Measurements from ENCODE around the gene WDR4.
"Not testable (repeated sequence)": the region's sequence is repeated elsewhere in the genome, so short reads cannot be mapped to it uniquely, and the experiment has no call there.

The WDR4 gene

GRCh38 chr21:42878993-42879787, at the start of gene WDR4:
Gene WDR4 (minus strand): TSS chr21:42879539. CDS start chr21:42879495, 44 bp downstream.
- peak; percentile 91 for DNase-seq (ENCODE audit: low read depth, low spot score)

GRCh38 chr21:42927474-42928200, 48.3 kb upstream of the WDR4 start:
- not testable (repeated sequence) for DNase-seq (ENCODE audit: low read depth, low spot score)

DNA sequence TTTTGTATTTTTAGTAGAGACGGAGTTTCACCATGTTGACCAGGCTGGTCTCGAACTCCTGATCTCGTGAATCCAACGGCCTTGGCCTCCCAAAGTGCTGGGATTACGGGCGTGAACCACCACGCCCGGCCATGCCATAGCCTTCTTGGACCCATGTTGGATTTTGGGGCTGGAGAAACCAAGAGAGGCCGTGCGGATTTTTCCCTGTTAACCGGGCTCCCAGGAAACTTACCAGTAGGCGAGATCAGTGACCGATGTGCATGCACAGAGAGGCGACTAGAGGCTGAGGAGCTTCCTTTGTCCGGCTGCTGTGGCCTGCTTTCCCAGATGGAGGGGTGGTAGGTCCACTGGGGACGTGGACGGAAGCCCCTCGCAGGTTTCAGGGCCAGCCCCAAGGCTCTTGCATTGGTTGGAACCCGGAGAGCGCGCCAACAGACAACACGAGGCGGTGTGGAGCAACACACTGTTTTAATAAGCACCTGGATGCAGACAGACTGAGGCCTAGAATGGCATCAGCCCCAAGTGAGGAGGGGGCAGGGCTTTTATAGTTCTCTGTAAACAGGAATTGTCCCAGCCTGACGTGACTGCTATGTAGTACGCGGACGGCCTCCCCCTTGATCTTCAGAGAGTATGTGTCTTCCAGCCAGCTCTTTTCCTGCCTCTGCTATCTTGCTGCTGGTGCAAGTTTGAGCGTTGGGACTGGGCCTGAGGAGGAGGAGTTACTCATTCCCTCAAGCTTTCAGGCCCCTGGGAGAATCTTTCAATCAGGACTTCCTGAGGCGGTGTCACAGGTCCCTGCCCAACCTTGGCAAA, 46.0 kb upstream of the WDR4 start, which contains the start of gene ERVH48-1:
Gene ERVH48-1, minus strand, starts transcription at position 517 of the 813 bp plus-strand sequence. CDS start 6,624 bp downstream, outside the sequence.
- no peak for DNase-seq (ENCODE audit: low read depth, low spot score)

- no peak for DNase-seq (ENCODE audit: low read depth, low spot score)
Observed at GRCh38 chr21:42924433-42924751, 45.1 kb upstream of the WDR4 start.

- DNase-seq (ENCODE audit: low read depth, low spot score) = peak; percentile 97
Observed at GRCh38 chr21:42923553-42924432, 44.5 kb upstream of the WDR4 start.

DNA sequence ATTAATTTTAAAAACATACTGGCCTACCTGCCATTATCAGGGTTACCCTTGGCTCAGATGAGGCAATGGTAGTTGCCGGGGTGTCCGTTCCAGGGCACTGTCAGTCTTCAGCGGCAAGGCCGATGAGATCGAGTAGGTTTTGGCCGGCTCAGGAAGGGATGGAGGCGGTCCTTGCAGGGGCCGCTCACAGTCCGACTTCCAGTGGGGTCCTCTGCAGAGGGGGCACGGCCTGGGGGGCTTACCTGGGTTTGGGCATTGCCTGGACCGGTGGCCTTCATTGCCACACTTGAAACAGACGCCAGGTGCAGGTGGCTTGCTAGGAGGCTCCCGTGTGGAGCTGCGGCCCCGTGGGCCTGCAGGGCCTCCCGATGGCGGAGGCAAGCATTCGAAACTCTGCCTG, 43.6 kb upstream of the WDR4 start:
- no peak for DNase-seq (ENCODE audit: low read depth, low spot score)

DNA sequence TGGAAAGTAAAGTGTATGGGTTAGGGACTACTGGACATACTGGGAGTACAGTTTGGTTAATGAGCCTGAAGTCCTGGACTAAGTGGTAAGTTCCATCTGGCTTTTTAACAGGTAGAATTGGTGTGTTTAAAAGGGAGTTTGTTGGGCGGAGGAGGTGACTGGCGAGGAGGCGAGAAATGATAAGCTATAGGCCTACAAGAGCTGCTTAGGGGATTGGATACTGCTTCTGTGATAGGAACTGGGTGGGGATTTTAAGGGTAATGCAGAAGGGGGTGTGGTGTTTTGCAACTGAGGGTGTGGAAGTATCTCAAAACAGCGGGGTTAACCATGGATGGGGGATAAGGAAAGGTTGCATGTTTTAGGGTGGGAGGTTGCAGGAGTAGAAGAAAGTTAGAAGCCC, 42.6 kb upstream of the WDR4 start:
- DNase-seq (ENCODE audit: low read depth, low spot score) = no peak

GRCh38 chr21:42918291-42918690, 39.0 kb upstream of the WDR4 start:
- no peak for DNase-seq (ENCODE audit: low read depth, low spot score)

GRCh38 chr21:42913476-42913875, 34.1 kb upstream of the WDR4 start:
- DNase-seq (ENCODE audit: low read depth, low spot score) = no peak

DNA sequence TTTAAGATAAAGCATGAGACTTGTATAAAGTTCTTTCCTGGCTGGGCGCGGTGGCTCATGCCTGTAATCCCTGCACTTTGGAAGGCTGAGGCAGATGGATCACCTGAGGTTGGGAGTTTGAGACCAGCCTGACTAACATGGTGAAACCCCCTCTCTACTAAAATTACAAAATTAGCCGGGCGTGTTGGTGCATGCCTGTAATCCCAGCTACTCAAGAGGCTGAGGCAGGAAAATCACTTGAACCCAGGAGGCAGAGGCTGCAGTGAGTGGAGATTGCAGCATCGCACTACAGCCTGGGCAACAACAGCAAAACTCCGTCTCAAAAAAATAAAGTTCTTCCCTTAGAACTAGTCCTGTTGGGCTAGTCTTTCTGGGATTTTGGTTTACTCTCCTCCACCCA, 32.6 kb upstream of the WDR4 start:
- DNase-seq (ENCODE audit: low read depth, low spot score) = not testable (repeated sequence)

DNA sequence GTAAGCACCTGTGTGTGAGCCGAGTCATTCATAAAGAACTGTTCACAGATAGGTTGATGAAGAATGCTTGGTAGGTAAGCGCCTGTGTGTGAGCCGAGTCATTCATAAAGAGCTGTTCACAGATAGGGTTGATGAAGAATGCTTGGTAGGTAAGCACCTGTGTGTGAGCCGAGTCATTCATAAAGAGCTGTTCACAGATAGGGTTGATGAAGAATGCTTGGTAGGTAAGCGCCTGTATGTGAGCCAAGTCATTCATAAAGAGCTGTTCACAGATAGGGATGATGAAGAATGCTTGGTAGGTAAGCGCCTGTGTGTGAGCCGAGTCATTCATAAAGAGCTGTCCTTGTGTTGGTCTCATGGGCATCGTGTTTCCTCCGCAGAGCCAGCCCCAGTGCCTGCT, 29.1 kb upstream of the WDR4 start:
- DNase-seq (ENCODE audit: low read depth, low spot score) = not testable (repeated sequence)

- no peak for DNase-seq (ENCODE audit: low read depth, low spot score)
Observed at GRCh38 chr21:42906233-42906632, 26.9 kb upstream of the WDR4 start.

DNA sequence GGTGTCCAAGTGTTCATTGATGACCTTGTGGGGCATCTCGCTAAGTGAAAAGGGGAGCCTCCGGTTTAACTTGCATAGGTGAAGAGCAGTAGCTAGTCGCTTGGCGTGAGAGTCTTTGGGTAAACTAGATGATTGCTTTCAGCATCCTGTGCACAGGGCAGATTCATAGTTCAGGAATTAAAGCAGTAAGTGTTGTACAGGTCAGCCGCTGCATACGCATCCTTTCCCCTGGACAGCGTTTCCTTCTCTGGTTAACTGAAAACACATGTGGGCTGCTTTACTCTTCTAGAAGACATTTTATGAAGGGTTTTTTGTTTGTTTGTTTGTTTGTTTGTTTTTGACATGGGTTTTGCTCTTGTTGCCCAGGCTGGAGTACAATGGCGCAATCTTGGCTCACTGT, 25.9 kb upstream of the WDR4 start:
- DNase-seq (ENCODE audit: low read depth, low spot score) = no peak

DNA sequence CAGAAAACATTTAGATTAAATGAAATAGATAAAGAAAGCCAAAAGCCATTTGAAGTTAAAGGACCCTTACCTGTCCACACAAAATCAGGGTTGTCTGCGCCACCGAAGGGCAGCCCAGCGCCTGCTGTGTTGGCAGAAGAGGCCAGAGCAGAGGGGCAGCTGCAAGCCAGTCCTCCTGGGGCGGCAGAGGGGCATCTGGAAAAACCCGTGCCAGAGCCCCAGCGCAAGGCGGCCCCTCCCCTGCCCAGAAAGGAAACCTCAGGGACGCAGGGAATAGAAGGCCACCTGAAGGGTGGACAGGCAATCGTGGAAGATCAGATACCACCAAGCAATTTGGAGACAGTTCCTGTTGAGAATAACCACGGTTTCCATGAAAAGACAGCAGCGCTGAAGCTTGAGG, 24.5 kb upstream of the WDR4 start:
- no peak for DNase-seq (ENCODE audit: low read depth, low spot score)

DNA sequence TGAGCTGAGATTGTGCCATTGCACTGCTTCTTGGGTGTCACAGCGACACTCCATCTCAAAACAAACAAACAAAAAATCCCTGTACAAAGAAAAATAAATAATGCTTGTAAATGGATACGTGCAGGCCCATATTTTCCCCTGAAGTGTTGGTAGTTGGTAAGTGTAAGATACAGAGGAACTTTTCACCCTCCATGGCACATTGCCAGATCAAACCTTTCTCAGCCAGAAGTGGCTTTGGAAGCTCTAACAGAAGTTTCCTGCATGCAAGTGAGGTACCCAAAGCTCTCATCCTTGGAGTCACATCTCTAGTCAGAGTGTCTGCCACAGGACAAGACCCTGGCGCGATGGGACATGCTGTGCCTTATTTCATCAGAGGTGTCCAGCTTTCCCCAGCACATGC, 21.1 kb upstream of the WDR4 start:
- no peak for DNase-seq (ENCODE audit: low read depth, low spot score)

DNA sequence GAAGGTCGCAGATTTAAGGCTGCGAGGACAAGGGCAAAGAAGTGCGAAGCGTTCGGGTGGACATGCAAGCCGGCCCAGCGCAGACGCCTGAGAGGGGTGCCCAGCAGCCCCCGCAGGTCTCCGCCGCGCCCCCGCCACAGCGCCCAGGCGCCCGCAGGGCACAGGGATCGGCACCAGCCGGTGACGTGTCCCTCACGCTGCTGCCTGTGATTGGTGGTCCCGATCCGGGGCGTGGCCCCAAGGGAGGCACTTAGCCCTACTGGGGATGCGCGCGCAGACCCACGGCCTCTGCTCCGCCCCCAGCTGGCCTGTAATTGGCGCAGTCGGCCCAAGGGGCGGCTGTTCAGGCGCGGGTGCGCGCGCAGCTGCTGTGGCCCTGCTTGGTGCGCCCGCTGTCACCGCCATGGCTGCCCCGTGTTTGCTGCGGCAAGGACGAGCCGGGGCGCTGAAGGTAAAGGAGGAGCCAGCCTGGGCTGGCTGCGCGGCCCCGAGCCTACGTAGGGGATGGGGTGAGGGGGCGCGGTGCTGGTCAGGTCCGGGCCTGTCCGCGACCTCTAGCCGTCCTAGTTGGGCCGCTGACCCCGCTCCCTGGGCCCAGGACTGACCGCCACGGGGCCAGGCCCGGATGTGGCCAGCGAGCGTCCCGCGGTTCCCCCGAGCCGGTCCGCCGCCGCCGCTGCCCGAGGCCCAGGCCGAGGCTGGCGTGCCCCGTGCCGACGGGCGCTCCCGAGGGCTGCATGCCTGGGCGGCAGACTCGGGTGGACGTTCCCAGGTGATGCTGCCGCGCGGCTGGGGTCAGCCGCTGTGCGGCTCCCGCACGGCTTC, 13.8 kb upstream of the WDR4 start, which contains the start of gene NDUFV3:
Gene NDUFV3, plus strand, starts transcription at position 379 of the 825 bp plus-strand sequence. Its CDS starts 25 bp downstream, at position 404.
- peak; percentile 84 for DNase-seq (ENCODE audit: low read depth, low spot score)

DNA sequence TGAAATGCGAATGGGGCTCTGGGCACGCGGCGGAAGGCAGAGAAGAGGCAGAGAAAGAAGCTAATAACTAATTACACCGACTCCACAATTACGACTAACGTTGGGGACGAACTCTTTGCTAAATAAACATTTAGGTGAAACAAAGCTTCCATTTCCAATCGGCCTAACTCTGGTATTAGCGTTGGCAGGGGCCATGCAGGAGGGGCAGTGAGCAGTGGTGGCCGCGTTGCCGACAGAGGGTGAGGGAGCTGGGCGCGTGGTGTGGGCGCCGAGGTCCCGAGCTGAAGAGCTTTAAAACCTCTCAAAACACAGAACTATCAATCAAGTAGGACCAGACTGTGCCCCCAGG, 13.2 kb upstream of the WDR4 start:
- DNase-seq (ENCODE audit: low read depth, low spot score) = no peak

- no peak for DNase-seq (ENCODE audit: low read depth, low spot score)
Observed at GRCh38 chr21:42887326-42887725, 8.0 kb upstream of the WDR4 start.

GRCh38 chr21:42883921-42884320, 4.6 kb upstream of the WDR4 start:
- no peak for DNase-seq (ENCODE audit: low read depth, low spot score)

- no peak for DNase-seq (ENCODE audit: low read depth, low spot score)
Observed at GRCh38 chr21:42880352-42880751, 1.0 kb upstream of the WDR4 start.

All from iPS DF 19.7 (cell line).